ENCODE data around the gene SLC25A24.
"Not testable (repeated sequence)": the region's sequence is repeated elsewhere in the genome, so short reads cannot be mapped to it uniquely, and the experiment has no call there.

Gene SLC25A24

DNA sequence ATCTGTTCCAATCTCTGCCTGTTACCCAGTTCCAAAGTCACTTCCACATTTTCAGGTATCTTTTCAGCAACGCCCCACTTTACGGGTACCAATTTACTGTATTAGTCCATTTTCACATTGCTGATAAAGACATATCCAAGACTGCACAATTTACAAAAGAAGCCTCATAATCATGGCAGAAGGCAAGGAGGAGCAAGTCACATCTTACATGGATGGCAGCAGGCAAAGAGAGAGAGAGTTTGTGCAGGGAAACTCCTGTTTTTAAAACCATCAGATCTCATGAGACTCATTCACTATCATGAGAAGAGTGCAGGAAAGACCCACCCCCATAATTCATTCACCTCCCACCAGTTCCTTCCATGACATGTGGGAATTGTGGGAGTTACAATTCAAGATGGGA, 67.0 kb downstream of the SLC25A24 start:
- not testable (repeated sequence) for DNase-seq

DNA sequence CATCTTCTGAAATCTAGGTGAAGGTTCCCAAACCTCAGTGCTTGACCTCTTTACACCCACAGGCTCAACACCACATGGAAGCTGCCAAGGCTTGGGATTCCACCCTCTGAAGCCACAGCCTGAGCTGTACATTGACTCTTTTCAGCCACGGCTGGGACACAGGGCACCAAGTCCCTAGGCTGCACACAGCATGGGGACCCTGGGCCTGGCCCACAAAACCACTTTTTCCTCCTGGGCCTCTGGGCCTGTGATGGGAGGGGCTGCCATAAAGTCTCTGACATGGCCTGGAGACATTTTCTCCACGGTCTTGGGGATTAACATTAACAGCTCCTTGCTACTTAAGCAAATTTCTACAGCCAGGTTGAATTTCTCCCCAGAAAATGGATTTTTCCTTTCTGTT, 67.8 kb downstream of the SLC25A24 start:
- DNase-seq: not testable (repeated sequence)

DNA sequence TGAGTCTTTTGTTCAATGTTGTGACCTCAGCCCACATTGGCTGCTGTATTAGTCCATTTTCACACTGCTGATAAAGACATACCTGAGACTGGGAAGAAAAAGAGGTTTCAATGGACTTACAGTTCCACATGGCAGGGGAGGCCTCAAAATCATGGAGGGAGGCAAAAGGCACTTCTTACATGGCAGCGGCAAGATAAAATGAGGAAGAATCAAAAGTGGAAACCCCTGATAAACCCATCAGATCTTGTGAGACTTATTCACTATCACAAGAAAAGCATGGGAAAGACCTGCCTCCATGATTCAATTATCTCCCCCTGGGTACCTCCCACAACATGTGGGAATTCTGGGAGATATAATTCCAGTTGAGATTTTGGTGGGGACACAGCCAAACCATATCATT, 68.9 kb downstream of the SLC25A24 start:
- DNase-seq: not testable (repeated sequence)

DNA sequence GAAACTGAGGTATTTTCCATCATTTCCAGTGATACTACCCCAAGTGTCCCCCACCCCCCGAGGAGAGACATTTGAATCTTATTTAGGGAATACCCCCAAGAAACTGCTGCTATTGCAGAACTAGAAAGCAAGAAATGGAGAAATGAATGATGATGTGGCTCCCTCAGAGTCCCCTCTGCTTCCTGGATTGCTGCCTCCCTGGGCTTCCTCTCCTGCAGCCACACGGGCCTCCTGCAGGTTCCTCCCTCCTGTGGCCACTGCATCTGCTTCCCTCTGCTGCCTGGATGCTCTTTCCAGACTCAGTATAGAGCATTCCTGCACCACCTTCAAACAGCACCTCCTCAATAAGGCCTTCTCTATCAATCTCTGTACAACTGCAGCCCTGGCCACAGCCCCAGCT, 69.3 kb downstream of the SLC25A24 start:
- no peak for DNase-seq

DNA sequence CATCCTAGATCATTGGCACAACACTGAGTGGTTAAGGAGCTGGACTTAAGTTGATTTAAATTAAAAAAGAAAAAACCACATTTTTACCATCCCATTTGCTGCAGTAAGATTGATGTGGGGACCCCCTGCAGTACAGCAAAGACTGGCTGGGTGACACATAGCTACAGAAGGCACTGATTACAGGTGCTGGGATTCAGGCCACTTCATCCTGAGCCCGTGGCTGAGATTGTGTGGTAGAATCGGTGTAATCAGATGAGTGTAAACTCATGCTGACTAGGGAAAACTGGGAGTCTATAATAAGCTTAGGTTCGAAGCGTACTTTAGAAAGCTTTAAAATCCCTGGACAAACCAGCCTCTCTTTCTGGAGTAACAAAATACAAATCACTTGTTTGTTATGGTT, 70.1 kb downstream of the SLC25A24 start:
- DNase-seq: no peak

DNA sequence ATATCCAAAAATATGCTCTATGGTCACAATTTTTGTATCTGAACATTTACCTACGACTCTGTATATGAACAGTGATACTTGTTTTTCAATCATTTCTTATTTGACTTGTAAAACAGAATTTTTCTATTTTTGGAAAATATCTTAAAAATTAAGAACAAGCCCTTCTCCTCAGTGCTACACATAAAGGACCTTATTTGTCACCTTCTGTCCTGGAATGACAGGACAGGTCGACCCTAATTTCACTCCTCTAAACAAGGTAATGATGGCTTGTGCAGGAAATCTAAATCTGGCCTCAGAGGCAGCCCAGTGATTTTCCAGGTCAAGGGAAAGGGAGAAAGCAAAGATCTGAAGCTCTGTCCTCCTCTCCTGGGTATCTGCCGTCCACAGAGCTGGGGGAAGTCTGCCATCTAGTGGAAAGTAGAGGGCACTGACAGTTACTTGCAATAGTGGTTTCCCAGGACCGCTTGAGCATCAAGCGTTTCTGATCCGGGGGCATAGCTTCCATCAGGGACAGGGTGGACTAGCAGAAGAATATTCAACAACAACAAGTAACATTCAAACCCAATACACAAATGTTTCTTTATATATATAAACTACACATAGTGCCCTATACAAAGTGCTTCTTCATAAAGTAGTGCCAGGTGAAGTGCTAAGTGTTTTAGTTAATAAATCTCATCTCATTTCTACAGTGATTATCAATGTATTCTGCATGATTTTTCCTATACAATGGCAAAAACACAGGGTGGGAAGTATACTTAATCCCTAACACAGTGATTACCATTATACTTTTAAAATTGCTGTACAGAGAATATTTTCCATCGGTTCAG, 74.6 kb downstream of the SLC25A24 start:
- DNase-seq: peak; percentile 48 to 52

DNA sequence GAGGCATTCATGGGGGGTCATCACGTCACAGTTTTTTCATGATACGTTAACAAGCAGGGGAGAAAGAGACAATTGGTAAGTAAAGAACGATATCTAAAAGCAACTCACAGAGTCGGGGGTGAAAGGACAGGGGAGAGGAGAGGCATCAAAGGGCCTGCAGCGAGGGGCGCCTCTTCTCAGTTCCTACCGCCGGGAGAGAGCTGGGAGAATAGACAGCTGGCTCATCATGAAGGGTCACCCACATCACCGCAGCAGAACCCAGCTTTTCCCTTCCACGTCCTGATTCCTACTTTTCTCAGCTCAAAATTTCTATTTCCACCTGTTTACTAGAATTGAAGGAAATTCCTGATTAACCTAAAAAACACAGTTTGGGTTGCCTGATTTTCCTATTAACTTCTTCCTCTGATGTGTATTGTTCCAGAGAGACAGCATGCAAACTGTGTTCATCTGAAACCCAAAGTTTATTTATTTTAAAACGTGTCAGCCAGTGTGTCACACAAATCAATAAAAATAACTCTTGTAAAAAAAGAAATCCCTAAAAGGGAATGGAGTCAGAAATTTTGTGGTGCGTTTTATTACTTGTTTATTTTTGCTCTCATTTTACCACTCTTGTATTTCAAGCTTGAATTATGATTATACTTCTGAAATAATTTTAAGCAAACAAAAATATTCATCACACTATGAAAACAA, 75.4 kb downstream of the SLC25A24 start:
- DNase-seq: no peak

DNA sequence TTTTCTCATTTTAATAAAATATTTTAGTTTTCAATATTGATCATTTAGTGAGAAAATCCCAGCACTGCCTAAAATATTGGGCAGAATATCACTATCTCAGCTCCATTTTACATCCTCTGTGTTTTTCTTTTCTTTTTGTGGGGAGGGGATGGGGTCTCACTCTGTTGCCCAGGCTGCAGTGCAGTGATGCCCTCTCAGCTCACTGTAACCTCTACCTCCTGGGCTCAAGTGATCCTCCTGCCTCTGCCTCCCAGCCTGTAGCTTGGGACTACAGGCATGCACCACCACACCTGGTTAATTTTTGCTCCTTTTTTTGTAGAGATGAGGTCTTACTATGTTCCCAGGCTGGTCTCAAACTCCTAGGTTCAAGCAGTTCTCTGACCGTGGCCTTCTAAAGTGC, 76.1 kb downstream of the SLC25A24 start:
- DNase-seq: no peak

GRCh38 chr1:108121358-108122143, 78.6 kb downstream of the SLC25A24 start:
- no peak for DNase-seq

DNA sequence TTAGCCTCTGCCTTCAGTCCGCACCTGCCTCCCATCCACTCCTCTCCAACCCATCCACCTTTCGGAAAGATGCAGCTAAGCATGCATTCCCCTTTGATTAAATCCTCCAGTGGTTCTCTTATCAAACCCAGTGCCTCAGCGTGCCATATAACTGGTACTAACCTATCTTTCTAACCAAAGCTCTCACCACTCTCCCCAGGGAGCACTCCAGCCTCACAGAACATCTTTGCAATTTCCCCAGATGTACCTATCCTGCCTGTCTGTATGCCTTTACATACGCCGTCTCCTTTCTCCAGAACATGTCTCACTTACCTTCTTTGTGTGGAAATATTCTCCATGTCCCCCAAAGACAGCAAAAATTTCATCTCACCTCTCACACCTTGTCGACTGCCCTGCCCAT, 80.0 kb downstream of the SLC25A24 start:
- DNase-seq: no peak

DNA sequence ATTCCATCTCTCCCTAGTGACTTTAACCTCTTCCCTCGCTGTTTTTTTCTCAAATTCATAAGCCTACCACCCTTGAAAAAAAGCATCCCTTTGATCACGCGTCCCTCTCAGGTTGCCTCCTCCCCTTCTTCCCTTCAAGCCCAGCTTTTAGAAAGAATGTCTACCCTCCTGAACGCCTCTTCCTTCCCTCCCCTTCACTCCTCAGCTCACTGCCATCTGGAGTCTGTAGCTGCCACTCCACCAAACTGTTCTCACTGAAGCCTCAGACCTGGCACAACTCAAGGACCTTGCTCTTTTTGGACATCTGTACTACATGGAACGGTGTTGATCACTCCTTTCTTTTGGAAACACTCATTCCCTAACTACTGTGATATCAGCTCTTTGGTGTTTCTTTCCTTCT, 80.6 kb downstream of the SLC25A24 start:
- no peak for DNase-seq

DNA sequence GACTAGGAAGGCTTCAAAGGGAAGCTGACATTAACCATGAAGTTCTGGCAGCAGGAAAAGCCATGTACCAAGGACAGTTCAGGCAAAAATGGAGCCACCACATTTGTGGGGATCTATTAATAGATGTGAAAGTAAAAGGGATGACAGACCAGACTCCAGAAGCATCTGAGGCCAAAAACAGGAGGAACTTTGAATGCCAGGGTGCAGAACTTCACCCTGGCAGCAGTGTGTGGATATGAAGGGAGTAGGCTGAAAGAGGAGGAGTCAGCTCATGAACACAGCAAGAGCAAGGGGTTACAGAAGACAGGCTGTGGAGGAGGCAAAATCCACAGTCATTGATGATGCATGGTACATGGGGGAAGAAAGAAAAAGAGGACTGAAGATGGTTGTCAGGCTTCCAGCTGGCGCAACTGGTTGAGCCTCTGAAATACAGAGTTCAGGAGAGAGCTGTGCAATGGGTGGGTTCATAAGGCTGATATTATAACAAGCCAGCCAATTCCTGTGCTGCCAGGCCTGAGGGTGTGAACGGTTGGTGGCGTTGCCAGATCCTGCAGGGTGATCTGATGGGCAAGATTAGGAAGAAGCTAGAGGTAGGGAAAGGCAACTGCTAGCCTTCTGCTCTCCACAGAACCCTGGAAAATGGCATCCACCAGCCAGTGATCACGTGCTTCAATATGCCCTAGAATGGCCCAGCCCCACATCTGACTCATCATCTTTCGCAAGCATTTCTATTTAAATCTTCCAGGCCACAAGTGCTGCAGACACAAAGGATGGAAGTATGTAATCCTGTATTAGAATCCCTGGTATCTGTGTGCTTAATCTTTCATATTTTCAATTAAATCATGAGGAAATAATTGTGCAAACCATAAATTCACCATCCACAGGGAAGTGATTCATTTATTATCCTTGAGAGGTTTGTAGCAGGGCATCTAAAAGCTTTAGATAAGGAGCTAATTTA, 81.9 kb downstream of the SLC25A24 start:
- DNase-seq: no peak

DNA sequence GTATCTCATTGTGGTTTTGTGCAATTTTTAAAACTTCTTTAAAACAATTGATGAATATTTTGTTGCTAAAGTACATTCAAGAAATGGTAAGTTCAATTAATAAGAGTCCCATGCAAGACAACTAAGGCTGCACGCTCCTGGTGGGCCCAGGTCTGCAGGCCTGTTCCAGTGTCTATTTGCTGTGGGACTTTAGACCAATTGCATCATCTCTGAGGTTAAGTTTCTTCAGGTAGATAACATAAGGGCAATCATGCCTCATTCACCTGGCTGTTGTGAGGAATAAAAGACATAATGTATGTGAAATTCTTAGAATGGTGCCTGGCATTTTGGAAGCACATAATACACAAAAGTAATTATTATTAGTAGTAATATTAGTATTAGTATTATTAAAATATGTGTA, 82.9 kb downstream of the SLC25A24 start:
- DNase-seq: no peak

- no peak for DNase-seq
Measured at GRCh38 chr1:108114033-108114599, 86.0 kb downstream of the SLC25A24 start.

GRCh38 chr1:108113496-108113895, 86.6 kb downstream of the SLC25A24 start:
- DNase-seq: no peak

GRCh38 chr1:108109295-108109973, 90.7 kb downstream of the SLC25A24 start:
- DNase-seq: no peak

DNA sequence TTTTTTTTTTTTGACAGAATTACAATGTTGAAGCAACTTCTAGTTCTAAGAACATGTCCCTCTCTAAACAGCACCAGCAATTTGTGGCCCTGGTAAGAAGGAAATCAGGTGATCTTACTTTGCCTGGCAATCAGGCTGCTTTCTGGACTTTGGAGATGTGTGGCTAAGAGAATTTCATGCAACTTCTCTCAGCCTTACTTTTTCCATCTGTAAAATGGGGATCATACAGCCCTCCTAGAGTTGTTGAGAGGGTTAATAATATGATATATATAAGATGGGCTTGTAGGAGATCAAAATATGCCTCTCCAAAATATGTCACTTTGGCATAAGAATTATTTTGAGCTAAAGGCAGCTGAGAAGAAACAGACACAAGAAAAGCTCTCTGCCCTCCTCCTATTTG, 92.0 kb downstream of the SLC25A24 start:
- DNase-seq: no peak

- peak; percentile 25 to 45 for DNase-seq
Measured at GRCh38 chr1:108107658-108108057, 92.5 kb downstream of the SLC25A24 start.

DNA sequence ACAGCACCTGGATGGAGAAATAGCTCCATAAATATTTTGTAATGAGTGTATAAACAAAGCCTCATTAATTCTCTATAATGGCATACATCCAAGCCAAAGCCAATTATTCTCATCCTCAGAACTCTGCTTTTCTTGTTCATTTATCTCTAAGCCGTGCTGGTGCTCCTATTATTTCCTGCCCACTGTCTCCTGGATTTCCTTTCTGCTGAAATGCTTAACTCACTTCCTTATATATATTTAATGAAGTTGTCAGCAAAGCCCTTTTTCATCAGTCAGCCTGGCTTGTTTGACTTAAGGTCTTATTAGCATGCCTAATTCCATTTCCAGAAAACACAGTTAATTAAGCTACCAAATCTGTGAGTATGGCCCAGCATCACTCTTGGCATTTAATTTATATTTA, 93.4 kb downstream of the SLC25A24 start:
- no peak for DNase-seq

DNA sequence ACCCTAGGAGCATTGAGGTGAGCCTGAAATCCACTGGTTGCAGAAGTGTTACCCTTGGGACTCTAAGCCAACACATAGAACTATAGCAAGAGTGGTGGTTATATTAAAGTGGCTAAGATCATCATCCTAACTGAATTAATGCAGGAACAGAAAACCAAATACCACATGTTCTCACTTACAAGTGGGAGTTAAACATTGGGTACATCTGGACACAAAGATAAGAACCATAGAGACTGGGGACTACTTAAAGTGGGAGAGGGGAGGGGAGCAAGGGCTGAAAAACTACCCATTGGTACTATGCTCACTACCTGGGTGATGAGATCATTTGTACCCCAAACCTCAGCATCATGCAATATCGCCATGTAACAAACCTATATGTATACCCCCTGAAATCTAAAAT, 100.0 kb downstream of the SLC25A24 start:
- no peak for DNase-seq

DNA sequence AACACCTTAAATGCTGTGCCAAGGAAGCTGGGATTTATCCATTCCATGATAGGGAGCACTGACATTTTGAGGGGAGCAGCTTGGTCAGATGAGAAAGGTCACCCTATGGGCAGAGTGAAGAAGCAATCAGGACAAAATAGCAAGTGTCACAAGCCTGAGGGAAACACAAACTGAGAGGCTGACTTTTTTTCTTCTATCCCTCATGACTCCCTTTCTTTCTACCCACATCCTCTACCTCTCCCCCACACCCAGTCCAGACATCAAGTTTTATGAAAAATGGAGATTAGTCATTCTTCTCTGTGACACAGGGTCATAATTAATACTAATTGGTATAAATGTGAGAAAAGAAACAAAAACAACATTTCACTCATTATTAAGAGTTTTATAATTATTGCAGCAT, 103.1 kb downstream of the SLC25A24 start:
- no peak for DNase-seq

DNA sequence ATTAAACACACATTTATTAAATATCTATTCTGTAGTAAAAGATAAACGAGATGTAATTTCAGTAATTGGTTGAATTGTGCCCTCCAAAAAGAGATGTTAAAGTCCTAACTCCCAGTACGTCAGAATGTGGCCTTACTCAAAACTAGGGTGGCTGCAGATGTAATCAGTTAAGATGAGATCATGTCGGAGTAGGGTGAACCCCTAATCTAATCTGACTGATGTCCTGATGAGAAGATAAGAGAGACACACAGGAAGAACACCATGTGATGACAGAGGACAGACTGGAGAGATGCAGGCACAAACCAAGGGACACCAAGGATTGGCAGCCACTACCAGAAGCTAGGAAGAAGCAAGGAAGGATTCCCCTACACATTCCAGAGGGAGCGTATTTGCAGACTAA, 104.1 kb downstream of the SLC25A24 start:
- DNase-seq: no peak

Measured in stimulated activated CD4-positive, alpha-beta T cell treated with anti-CD3 and anti-CD28 coated beads, Interleukin-2, amount 100 ng/mL, for 48 hours (primary cell).